Muscle of back (tissue), 11 donors: ENCODE data around the gene DCPS. TPM values are rescaled to one million over a fixed set of nuclear protein-coding genes. Genes with fewer than 3 reads are reported as not detected.
A peak's percentile ranks its signal among the peaks of the same experiment; 100 is the strongest.
"Not testable (repeated sequence)": the region's sequence is repeated elsewhere in the genome, so short reads cannot be mapped to it uniquely, and the experiment has no call there.

ENCODE experiments used
- DNase-seq, 3 donors: peaks; one replicate each; pipeline versions ENCODE4 v3.0.0 to v3.0.0-alpha.2; 2013
- polyA plus RNA-seq, 10 donors: library from polyadenylated mRNA; unstranded; fragments of 120-200 nt; gene quantifications; one replicate each; pipeline ENCODE4 v1.2.1, GENCODE V29; 2013; ENCODE audit not compliant: insufficient read length in 10 of 10

Gene DCPS
- polyA plus RNA-seq, 10 donors: 14.6 to 21.0 (median 19.9) TPM

GRCh38 chr11:126378763-126379162 lies 74.9 kb downstream of the DCPS start:
- DNase-seq: peak in 2 of 3 donors; percentile 45 to 68

GRCh38 chr11:126380909-126381308 lies 77.0 kb downstream of the DCPS start:
- no peak for DNase-seq

GRCh38 chr11:126381960-126382359 lies 78.1 kb downstream of the DCPS start:
- DNase-seq: not testable (repeated sequence)

DNA sequence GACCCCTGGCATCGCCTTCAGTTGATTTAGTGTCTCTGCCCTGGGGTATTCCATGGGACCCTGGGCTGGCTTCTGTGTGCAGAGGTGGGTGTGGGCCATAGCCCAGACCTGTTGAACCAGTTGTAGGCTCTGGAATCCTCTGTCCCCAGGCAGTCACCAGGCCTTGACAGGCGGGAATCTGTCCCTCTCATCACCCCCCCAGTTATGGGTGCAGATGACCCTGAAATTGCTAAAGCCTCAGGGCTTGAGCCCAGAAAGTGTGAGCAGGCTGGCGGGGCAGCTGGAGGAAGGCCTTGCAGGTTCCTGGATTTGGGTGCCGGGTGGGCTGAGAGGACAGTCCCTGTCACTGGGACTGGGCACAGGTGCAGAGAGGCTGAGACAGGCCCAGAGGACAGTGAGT lies 78.8 kb downstream of the DCPS start:
- DNase-seq: not testable (repeated sequence)

DNA sequence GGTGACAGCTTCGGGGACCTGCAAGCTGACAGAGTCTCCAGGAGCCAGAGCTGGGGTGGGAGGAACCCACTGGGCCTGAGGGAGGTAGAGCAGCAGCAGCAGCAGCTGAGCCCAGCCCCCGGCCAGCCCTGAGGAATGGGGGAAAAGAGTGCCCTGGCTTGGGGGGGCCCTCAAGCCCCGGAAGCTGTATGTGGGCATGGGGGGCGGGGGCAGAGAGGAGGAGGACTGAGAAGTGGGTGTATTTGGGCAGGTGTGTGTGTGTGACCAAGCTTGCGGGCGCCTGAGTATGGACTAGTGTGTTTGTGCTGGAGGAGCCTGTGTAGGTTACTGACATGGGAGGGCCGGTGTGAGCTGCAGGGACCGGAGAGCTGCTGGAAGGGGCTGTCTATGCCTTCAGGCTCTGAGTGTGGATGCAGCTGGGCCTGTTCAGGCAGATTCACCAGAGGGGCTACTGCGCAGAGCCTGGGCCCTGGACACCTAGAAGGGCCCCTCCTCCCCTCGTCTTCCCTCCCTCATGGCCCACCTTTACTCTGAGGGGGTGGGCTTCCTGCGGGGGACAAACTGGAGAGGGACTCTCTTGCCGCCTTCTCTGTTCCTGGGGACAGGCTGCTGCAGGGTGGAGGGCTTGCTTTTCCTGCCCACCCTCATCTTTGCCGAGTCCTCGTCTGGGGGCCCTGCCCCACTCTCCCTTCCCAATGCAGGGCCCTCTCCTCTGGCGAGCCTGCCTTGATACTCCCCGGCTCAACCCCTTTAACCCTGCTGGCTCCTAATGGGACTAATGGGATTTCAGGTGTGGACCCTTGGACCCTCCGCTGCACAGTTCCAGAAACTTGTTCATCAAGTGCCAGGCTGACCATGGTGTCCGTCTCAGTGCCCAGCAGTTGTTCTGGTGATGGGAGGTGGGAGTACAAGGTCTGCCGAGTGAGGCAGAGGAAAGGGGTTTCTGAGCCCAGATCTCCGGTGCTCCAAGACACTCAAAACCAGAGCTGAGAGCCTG lies 79.8 kb downstream of the DCPS start:
- DNase-seq: no peak

- DNase-seq: no peak
Measured at GRCh38 chr11:126384449-126385070, 80.7 kb downstream of the DCPS start.

GRCh38 chr11:126385991-126386728 lies 82.3 kb downstream of the DCPS start:
- no peak for DNase-seq

GRCh38 chr11:126386729-126387071 lies 82.8 kb downstream of the DCPS start:
- not testable (repeated sequence) for DNase-seq

DNA sequence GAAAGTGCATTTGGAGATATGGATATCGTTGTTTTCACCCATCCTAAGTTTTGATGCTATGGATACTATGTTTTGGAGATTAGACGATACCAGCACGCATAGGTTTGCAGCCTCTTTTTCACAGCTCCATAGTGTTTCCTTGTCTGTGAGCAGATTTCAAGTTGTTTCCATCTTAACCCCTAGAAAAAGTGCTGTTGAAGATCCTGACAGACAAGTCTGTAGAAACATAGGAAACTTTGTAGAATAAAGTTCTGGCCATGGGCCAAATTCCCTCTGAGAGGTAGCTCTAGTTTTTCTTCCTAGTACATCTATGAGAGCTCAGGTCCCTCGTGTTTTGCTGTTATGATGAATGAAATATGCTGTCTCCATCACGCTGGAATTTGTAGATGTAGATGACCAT lies 84.0 kb downstream of the DCPS start:
- DNase-seq: no peak

- DNase-seq: peak in 1 of 3 donors; percentile 58
Measured at GRCh38 chr11:126390272-126390867, 86.5 kb downstream of the DCPS start.

DNA sequence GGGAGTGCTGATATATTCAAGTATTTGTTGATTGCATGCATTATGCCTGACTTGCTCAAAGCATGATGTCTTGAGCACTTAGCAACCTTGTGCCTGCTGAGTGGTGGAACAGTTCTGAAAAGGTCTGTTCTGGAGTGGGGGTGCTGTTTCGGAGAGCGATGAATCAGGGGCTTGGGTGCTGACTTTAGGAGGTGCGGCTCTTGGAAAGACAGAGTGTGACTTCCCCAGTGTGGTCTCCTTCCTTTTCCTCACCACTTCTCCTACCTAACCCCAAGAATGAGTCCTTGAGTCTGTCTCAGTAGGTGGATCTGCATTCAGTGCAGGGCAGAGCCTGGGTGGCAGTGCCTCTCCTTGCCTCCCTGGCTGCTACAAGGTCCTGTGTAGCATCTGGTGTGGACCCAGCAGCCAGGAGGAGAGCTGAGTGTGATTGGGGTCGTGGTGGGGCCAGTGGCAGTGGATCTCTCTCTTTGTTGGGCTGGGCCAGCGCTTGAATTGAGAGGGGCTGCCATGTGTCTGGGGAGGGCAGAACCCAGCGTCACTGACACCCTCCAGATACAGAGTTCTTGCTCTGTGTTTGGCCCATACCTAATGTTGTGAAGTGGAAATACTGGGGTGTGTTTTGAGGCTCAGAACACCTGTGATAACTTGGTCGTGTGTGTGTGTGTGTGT lies 87.6 kb downstream of the DCPS start:
- DNase-seq: no peak

- DNase-seq: peak in 2 of 3 donors; percentile 37 to 40
Measured at GRCh38 chr11:126391970-126392632, 88.2 kb downstream of the DCPS start.

DNA sequence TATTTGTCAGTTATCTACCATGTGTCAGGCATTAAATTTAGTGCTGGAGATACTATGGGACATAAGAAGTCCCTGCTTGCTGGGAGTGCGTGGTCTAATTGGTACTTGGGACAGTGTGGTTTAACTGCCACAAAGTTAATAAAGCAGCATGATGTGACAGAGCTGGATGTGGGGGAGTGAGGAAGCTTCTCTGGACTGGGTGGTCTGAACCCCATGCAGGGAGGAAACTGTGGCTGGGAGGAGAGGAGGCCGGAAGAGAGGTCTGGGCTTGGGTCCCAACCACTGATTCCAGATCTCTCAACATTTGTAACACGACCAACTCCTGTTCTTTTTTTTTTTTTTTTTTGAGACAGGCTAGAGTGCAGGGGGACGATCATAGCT lies 88.8 kb downstream of the DCPS start:
- peak in 2 of 3 donors; percentile 55 to 82 for DNase-seq

- no peak for DNase-seq
Measured at GRCh38 chr11:126393143-126393542, 89.3 kb downstream of the DCPS start.

DNA sequence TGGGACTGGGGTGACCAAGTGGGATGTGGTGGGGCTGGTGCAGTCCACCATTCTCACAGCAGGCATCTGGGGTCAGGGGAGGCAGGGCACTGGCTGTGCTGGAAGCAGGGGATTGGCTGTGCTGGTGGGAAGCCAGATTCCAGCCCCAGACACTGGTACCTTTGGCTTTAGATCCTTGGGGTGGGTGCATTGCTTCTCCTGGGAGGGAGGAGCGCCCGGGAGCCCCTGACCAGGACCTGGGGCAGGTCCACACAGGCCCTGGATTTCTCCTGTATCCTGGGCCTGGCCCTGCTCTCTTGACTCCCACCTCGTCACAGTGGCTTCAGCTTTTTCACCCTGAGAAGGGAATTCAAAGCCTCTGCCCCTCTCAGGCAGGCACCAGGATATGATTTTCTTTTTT lies 90.2 kb downstream of the DCPS start:
- no peak for DNase-seq

- not testable (repeated sequence) for DNase-seq
Measured at GRCh38 chr11:126394634-126395072, 90.8 kb downstream of the DCPS start.
